Measurements from ENCODE around the gene NXF1.

GRCh38 chr11:62777389-62777788, 27.9 kb downstream of the NXF1 start:
- TF ChIP-seq POLR2A (IDR thresholded peaks at IDR 0.05): no peak
- TF ChIP-seq CTCF (IDR thresholded peaks at IDR 0.05 in 4 of 5, conservative IDR thresholded peaks at IDR 0.05 in 1 of 5): no peak

Data from gastrocnemius medialis (tissue), 4 donors.